Measurements from ENCODE around the gene COP1.

The COP1 gene

DNA sequence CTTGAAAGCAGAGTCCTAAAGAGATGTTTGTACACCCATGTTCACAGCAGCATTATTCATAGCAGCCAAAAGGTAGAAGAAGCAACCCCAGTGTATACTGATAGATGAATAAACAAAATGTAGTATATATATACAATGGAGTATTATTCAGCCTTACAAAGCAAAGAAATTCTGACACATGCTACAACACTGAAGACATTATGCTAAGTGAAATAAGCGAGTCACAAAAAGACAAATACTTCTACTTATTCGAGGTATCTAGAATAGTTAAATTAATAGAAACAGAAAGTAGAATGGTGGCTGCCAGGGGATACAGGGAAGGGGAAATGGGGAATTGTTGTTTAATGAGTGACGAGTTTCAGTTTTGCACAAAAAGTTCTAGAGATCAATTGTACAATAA, 23.5 kb downstream of the COP1 start:
- no peak for DNase-seq (ENCODE audit: extremely low read depth, low read depth)
- TF ChIP-seq, protein P1, sequence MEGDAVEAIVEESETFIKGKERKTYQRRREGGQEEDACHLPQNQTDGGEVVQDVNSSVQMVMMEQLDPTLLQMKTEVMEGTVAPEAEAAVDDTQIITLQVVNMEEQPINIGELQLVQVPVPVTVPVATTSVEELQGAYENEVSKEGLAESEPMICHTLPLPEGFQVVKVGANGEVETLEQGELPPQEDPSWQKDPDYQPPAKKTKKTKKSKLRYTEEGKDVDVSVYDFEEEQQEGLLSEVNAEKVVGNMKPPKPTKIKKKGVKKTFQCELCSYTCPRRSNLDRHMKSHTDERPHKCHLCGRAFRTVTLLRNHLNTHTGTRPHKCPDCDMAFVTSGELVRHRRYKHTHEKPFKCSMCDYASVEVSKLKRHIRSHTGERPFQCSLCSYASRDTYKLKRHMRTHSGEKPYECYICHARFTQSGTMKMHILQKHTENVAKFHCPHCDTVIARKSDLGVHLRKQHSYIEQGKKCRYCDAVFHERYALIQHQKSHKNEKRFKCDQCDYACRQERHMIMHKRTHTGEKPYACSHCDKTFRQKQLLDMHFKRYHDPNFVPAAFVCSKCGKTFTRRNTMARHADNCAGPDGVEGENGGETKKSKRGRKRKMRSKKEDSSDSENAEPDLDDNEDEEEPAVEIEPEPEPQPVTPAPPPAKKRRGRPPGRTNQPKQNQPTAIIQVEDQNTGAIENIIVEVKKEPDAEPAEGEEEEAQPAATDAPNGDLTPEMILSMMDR (IDR thresholded peaks at IDR 0.05; ENCODE audit: low read depth, low read length) = no peak

GRCh38 chr1:176178316-176178715, 28.8 kb downstream of the COP1 start:
- TF ChIP-seq, protein P1 (IDR thresholded peaks at IDR 0.05; ENCODE audit: low read depth, low read length) = no peak
- DNase-seq (ENCODE audit: extremely low read depth, low read depth) = no peak

DNA sequence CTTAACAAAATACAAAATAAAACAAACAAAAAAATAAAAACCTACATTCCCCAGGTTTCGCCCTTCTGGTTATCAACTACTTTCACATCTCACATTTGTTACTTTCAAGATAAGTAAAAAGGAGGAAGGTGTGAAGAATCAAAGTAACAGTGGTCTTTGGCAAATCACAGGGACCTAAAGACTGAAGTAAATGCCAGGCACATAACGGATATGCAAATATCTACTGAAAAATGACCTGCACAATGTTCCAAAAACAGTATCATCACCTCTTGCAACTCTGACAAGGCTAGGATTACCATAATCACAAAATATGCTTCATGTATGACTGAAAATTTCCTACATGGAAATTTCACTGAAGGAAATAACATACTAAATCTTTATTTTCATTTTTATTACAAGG, 29.3 kb downstream of the COP1 start:
- TF ChIP-seq, protein P1 (IDR thresholded peaks at IDR 0.05; ENCODE audit: low read depth, low read length) = no peak
- no peak for DNase-seq (ENCODE audit: extremely low read depth, low read depth)

- no peak for DNase-seq (ENCODE audit: extremely low read depth, low read depth)
- TF ChIP-seq, protein P1 (IDR thresholded peaks at IDR 0.05; ENCODE audit: low read depth, low read length) = no peak
Observed at GRCh38 chr1:176174108-176174507, 33.0 kb downstream of the COP1 start.

GRCh38 chr1:176172215-176172614, 34.9 kb downstream of the COP1 start:
- TF ChIP-seq, protein P1 (IDR thresholded peaks at IDR 0.05; ENCODE audit: low read depth, low read length) = no peak
- no peak for DNase-seq (ENCODE audit: extremely low read depth, low read depth)

DNA sequence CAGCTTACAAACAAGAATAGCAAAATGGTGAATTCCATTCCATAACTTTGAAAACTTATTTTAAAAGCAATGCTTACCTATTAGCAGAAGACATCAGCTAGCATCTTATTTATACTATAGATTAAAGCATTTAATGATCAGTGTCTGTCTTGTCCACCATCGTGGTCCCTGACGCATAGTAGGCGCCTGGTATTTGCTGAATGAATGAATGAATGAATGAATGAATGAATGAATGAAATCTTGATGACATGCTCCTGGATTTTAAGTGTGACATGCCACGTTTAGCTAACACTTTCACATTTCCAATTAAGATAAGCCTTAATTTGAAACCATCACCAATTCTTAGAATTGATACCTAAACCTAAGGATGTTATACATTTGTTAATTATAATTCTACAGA, 39.9 kb downstream of the COP1 start:
- no peak for DNase-seq (ENCODE audit: extremely low read depth, low read depth)
- TF ChIP-seq, protein P1 (IDR thresholded peaks at IDR 0.05; ENCODE audit: low read depth, low read length) = no peak

DNA sequence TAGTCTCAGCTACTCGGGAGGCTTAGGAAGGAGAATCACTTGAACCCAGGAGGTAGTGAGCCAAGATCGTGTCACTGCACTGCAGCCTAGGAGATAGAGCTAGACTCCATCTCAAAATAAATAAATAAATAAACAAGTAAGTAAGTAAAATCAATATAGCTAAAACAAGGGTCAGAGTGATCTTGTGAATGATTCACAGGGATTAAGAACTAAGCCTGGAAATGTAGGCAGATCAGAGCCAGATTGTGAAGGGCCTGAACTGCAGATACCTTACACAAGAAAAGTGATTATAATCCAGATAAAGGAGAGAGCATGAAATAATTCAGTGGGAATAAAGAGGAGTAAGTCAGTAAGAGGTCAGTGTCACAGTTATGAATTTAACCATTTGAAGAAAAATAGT, 41.5 kb downstream of the COP1 start:
- DNase-seq (ENCODE audit: extremely low read depth, low read depth) = no peak
- TF ChIP-seq, protein P1 (IDR thresholded peaks at IDR 0.05; ENCODE audit: low read depth, low read length) = no peak

Data from AG09319 (cell line).